ENCODE results near the gene KCTD8.
"Not testable (repeated sequence)": the region's sequence is repeated elsewhere in the genome, so short reads cannot be mapped to it uniquely, and the experiment has no call there.

Gene KCTD8

DNA sequence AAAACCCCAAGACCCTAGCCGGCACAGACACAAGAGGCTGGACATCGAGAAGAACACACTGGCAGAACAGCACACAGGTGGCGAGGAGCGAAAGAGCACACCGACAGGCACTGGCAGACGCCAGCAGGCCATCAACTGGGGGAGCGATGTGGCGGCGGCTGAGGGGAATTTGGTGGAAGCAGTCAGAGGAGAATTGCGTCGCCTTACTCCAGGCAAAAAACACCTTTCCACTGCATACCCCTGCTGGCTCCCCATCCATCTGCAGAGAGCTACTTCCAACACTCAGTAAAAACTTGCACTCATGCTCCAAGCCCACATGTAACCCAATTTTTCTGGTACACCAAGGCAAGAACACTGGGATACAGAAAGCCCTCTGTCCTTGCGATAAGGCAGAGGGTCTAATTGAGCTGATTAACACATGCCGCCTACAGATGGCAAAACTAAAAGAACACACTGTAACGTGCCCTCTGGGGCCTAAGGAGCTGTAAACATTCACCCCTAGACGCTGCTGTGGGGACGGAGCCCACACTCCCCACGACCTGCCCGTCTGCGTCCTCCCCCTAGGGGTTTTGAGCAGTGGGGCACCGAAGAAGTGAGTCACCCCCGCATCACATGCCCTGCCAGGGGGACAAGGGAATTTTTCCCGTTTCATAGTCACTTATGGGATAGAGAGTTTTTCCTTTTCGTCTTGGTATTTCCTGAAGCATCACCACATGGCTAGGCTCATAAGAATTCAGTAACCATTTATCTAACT, 262.3 kb downstream of the KCTD8 start:
- Histone ChIP-seq H3K4me3 (ENCODE audit: low read depth in 1 of 2, low read length in 2 of 2) (no peak overlapping the region), H3K27me3 (ENCODE audit: insufficient read depth, low read length, poor library complexity) (no peaks in the 10 kb centered on the region), H2AFZ (ENCODE audit: low read depth, low read length) (no peak overlapping the region), H4K20me1 (ENCODE audit: insufficient read depth, low read length) (no peaks in the 10 kb centered on the region), H3K9ac (ENCODE audit: low read depth, low read length) (no peak overlapping the region), H3K9me3 (ENCODE audit: insufficient read depth, low read length, severe bottlenecking) (no peaks in the 10 kb centered on the region), H3K4me2 (ENCODE audit: insufficient read depth, low read length) (no peak overlapping the region), H3K79me2 (ENCODE audit: insufficient read depth, low read length) (no peaks in the 10 kb centered on the region), H3K27ac (ENCODE audit: low read length) (no peak overlapping the region), H3K4me1 (ENCODE audit: insufficient read depth, low read length) (no peaks in the 10 kb centered on the region), H3K36me3 (ENCODE audit: insufficient read depth, low read length) (no peaks in the 10 kb centered on the region)
- DNase-seq (no peak), ATAC-seq (ENCODE audit: insufficient read depth, low read depth) (no peak)
- no peak for TF ChIP-seq EZH2 (IDR thresholded peaks at IDR 0.05; ENCODE audit: borderline replicate concordance, low read depth, low read length, severe bottlenecking)

DNA sequence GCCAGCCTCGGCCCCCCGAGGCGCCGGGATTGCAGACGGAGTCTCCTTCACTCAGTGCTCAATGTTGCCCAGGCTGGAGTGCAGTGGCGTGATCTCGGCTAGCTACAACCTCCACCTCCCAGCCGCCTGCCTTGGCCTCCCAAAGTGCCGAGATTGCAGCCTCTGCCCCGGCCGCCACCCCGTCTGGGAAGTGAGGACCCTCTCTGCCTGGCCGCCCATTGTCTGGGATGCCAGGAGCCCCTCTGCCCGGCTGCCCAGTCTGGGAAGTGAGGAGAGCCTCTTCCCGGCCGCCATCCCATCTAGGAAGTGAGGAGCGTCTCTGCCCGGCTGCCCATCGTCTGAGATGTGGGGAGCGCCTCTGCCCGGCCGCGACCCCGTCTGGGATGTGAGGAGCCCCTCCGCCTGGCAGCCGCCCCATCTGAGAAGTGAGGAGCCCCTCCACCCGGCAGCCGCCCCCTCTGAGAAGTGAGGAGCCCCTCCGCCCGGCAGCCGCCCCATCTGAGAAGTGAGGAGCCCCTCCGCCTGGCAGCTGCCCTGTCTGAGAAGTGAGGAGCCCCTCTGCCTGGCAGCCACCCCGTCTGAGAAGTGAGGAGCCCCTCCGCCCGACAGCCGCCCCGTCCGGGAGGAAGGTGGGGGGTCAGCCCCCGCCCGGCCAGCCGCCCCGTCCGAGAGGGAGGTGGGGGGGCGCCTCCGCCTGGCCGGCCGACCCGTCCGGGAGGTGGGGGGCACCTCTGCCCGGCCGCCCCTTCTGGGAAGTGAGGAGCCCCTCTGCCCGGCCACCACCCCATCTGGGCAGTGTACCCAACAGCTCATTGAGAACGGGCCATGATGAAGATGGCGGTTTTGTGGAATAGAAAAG, 266.9 kb downstream of the KCTD8 start:
- not testable (repeated sequence) for H3K27ac ChIP-seq (ENCODE audit: low read length); H3K4me3 ChIP-seq (ENCODE audit: low read depth in 1 of 2, low read length in 2 of 2); H3K27me3 ChIP-seq (ENCODE audit: insufficient read depth, low read length, poor library complexity); H3K9me3 ChIP-seq (ENCODE audit: insufficient read depth, low read length, severe bottlenecking); DNase-seq; H2AFZ ChIP-seq (ENCODE audit: low read depth, low read length); H3K4me1 ChIP-seq (ENCODE audit: insufficient read depth, low read length); ATAC-seq (ENCODE audit: insufficient read depth, low read depth); H3K4me2 ChIP-seq (ENCODE audit: insufficient read depth, low read length); H3K9ac ChIP-seq (ENCODE audit: low read depth, low read length); H3K79me2 ChIP-seq (ENCODE audit: insufficient read depth, low read length); H4K20me1 ChIP-seq (ENCODE audit: insufficient read depth, low read length); H3K36me3 ChIP-seq (ENCODE audit: insufficient read depth, low read length)

DNA sequence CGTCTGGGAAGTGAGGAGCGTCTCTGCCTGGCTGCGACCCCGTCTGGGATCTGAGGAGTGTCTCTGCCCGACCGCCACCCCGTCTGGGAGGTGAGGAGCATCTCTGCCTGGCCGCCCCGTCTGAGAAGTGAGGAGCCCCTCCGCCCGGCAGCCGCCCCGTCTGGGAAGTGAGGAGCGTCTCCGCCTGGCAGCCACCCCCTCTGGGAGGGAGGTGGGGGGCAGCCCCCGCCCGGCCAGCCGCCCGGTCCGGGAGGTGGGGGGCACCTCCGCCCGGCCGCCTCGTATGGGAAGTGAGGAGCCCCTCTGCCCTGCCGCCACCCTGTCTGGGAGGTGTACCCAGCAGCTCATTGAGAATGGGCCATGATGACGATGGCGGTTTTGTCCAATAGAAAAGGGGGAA, 280.8 kb downstream of the KCTD8 start:
- not testable (repeated sequence) for H3K4me1 ChIP-seq (ENCODE audit: insufficient read depth, low read length); H2AFZ ChIP-seq (ENCODE audit: low read depth, low read length); H3K36me3 ChIP-seq (ENCODE audit: insufficient read depth, low read length); H3K4me2 ChIP-seq (ENCODE audit: insufficient read depth, low read length); H3K79me2 ChIP-seq (ENCODE audit: insufficient read depth, low read length); H3K9ac ChIP-seq (ENCODE audit: low read depth, low read length); DNase-seq; H3K27me3 ChIP-seq (ENCODE audit: insufficient read depth, low read length, poor library complexity); H3K9me3 ChIP-seq (ENCODE audit: insufficient read depth, low read length, severe bottlenecking); H3K27ac ChIP-seq (ENCODE audit: low read length); H3K4me3 ChIP-seq (ENCODE audit: low read depth in 1 of 2, low read length in 2 of 2); ATAC-seq (ENCODE audit: insufficient read depth, low read depth); H4K20me1 ChIP-seq (ENCODE audit: insufficient read depth, low read length)

- DNase-seq (no peak), ATAC-seq (ENCODE audit: insufficient read depth, low read depth) (no peak)
- Histone ChIP-seq H3K9ac (ENCODE audit: low read depth, low read length) (no peak overlapping the region), H3K9me3 (ENCODE audit: insufficient read depth, low read length, severe bottlenecking) (no peaks in the 10 kb centered on the region), H4K20me1 (ENCODE audit: insufficient read depth, low read length) (no peaks in the 10 kb centered on the region), H3K4me2 (ENCODE audit: insufficient read depth, low read length) (no peak overlapping the region), H3K27me3 (ENCODE audit: insufficient read depth, low read length, poor library complexity) (no peaks in the 10 kb centered on the region), H3K27ac (ENCODE audit: low read length) (no peak overlapping the region), H3K79me2 (ENCODE audit: insufficient read depth, low read length) (no peaks in the 10 kb centered on the region), H2AFZ (ENCODE audit: low read depth, low read length) (no peak overlapping the region), H3K36me3 (ENCODE audit: insufficient read depth, low read length) (no peaks in the 10 kb centered on the region), H3K4me1 (ENCODE audit: insufficient read depth, low read length) (no peaks in the 10 kb centered on the region), H3K4me3 (ENCODE audit: low read depth in 1 of 2, low read length in 2 of 2) (no peak overlapping the region)
- no peak for TF ChIP-seq EZH2 (IDR thresholded peaks at IDR 0.05; ENCODE audit: borderline replicate concordance, low read depth, low read length, severe bottlenecking)
- TF ChIP-seq, protein P1, sequence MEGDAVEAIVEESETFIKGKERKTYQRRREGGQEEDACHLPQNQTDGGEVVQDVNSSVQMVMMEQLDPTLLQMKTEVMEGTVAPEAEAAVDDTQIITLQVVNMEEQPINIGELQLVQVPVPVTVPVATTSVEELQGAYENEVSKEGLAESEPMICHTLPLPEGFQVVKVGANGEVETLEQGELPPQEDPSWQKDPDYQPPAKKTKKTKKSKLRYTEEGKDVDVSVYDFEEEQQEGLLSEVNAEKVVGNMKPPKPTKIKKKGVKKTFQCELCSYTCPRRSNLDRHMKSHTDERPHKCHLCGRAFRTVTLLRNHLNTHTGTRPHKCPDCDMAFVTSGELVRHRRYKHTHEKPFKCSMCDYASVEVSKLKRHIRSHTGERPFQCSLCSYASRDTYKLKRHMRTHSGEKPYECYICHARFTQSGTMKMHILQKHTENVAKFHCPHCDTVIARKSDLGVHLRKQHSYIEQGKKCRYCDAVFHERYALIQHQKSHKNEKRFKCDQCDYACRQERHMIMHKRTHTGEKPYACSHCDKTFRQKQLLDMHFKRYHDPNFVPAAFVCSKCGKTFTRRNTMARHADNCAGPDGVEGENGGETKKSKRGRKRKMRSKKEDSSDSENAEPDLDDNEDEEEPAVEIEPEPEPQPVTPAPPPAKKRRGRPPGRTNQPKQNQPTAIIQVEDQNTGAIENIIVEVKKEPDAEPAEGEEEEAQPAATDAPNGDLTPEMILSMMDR (IDR thresholded peaks at IDR 0.05; ENCODE audit: borderline replicate concordance, extremely low read depth, low read length, poor library complexity, severe bottlenecking), result no peak
Measured at GRCh38 chr4:44165938-44166337, 282.7 kb downstream of the KCTD8 start.
